ENCODE measurements around the gene KCNIP1.
"Not testable (repeated sequence)": the region's sequence is repeated elsewhere in the genome, so short reads cannot be mapped to it uniquely, and the experiment has no call there.

The KCNIP1 gene

GRCh38 chr5:170736966-170737365 lies 233.1 kb downstream of the KCNIP1 start:
- DNase-seq: no peak

- DNase-seq: no peak
Measured at GRCh38 chr5:170737591-170737990, 233.8 kb downstream of the KCNIP1 start.

- no peak for DNase-seq
Measured at GRCh38 chr5:170738840-170739239, 235.0 kb downstream of the KCNIP1 start.

- DNase-seq: no peak
Measured at GRCh38 chr5:170739446-170739845, 235.6 kb downstream of the KCNIP1 start.

GRCh38 chr5:170740551-170741205 lies 236.9 kb downstream of the KCNIP1 start:
- no peak for DNase-seq

- no peak for DNase-seq
Measured at GRCh38 chr5:170741801-170742200, 238.0 kb downstream of the KCNIP1 start.

- DNase-seq: no peak
Measured at GRCh38 chr5:170743876-170744212, 240.0 kb downstream of the KCNIP1 start.

- no peak for DNase-seq
Measured at GRCh38 chr5:170745481-170746071, 241.8 kb downstream of the KCNIP1 start.

- DNase-seq: no peak
Measured at GRCh38 chr5:170746075-170746960, 242.5 kb downstream of the KCNIP1 start.

GRCh38 chr5:170746961-170747340 lies 243.1 kb downstream of the KCNIP1 start:
- DNase-seq: no peak

GRCh38 chr5:170747357-170747756 lies 243.5 kb downstream of the KCNIP1 start:
- no peak for DNase-seq

GRCh38 chr5:170747851-170748250 lies 244.0 kb downstream of the KCNIP1 start:
- DNase-seq: peak; percentile 16

- no peak for DNase-seq
Measured at GRCh38 chr5:170748951-170749471, 245.2 kb downstream of the KCNIP1 start.

- no peak for DNase-seq
Measured at GRCh38 chr5:170749911-170750431, 246.2 kb downstream of the KCNIP1 start.

GRCh38 chr5:170750791-170751190 lies 247.0 kb downstream of the KCNIP1 start:
- no peak for DNase-seq

GRCh38 chr5:170751631-170752030 lies 247.8 kb downstream of the KCNIP1 start:
- no peak for DNase-seq

- DNase-seq: no peak
Measured at GRCh38 chr5:170752257-170753215, 248.7 kb downstream of the KCNIP1 start.

GRCh38 chr5:170753311-170753710 lies 249.5 kb downstream of the KCNIP1 start:
- no peak for DNase-seq

- not testable (repeated sequence) for DNase-seq
Measured at GRCh38 chr5:170754508-170754907, 250.7 kb downstream of the KCNIP1 start.

- DNase-seq: peak; percentile 7
Measured at GRCh38 chr5:170755679-170756456, 252.0 kb downstream of the KCNIP1 start.

GRCh38 chr5:170756691-170757090 lies 252.9 kb downstream of the KCNIP1 start:
- DNase-seq: no peak

Data from hematopoietic multipotent progenitor cell treated with erythropoietin and hydrocortisone succinate and interleukin-3 and kit ligand, for 6 days (in vitro differentiated cells).